Measurements from ENCODE around the gene PAX2. TPM values are rescaled to one million over a fixed set of nuclear protein-coding genes. Genes with fewer than 3 reads are reported as not detected.

The PAX2 gene
- total RNA-seq, 2 donors from 2014 or later, result 0.93 to 0.99 TPM

- Histone ChIP-seq H3K36me3 (ENCODE audit: control insufficient read depth, insufficient read depth, low read length) (no peaks in the 10 kb centered on the region), H3K9ac (ENCODE audit: extremely low read depth, low read length, poor library complexity, severe bottlenecking) (no peak overlapping the region), H3K27me3 (ENCODE audit: control insufficient read depth, insufficient read depth, low read length, poor library complexity, severe bottlenecking) (peaks cover 35% of the 10 kb centered on the region), H3K9me3 (ENCODE audit: control insufficient read depth, low read length) (no peaks in the 10 kb centered on the region), H3K4me3 (ENCODE audit: low read length) (no peak overlapping the region), H3K4me1 (ENCODE audit: control insufficient read depth, insufficient read depth, low read length) (no peaks in the 10 kb centered on the region), H3K27ac (ENCODE audit: low read depth, low read length) (no peak overlapping the region)
- Mint-ChIP-seq H3K36me3 (ENCODE audit: low read depth) (no peaks in the 10 kb centered on the region), H3K9me3 (no peaks in the 10 kb centered on the region), H3K27me3 (ENCODE audit: insufficient read depth) (peaks cover 71% of the 10 kb centered on the region), H3K27ac (no peak overlapping the region), H3K4me3 (no peak overlapping the region), H3K4me1 (peaks cover 41% of the 10 kb centered on the region)
- no peak for DNase-seq
- TF ChIP-seq CTCF (conservative IDR thresholded peaks at IDR 0.05), result no peak
- WGBS, 2 experiments (ENCODE audit: insufficient coverage in 1 of 2, insufficient read length in 1 of 2), result 81 to 89% methylated on average over 10 to 24 of the region's 24 CpGs
Observed at GRCh38 chr10:100876585-100877460, 131.4 kb downstream of the PAX2 start.

- peaks cover 34% of the 10 kb centered on the region for H3K27me3 ChIP-seq (ENCODE audit: control insufficient read depth, insufficient read depth, low read length, poor library complexity, severe bottlenecking)
- 93 to 100% methylated on average over 6 to 11 of the region's 11 CpGs for WGBS, 2 experiments (ENCODE audit: insufficient coverage in 1 of 2, insufficient read length in 1 of 2)
- Mint-ChIP-seq H3K27me3 (ENCODE audit: insufficient read depth) (peaks cover 70% of the 10 kb centered on the region), H3K4me3 (no peak overlapping the region), H3K4me1 (peaks cover 41% of the 10 kb centered on the region), H3K27ac (no peak overlapping the region), H3K9me3 (no peaks in the 10 kb centered on the region), H3K36me3 (ENCODE audit: low read depth) (no peaks in the 10 kb centered on the region)
- H3K9me3 ChIP-seq (ENCODE audit: control insufficient read depth, low read length), result no peaks in the 10 kb centered on the region
- no peaks in the 10 kb centered on the region for H3K4me1 ChIP-seq (ENCODE audit: control insufficient read depth, insufficient read depth, low read length)
- no peaks in the 10 kb centered on the region for H3K36me3 ChIP-seq (ENCODE audit: control insufficient read depth, insufficient read depth, low read length)
- TF ChIP-seq CTCF (conservative IDR thresholded peaks at IDR 0.05), result no peak
- no peak overlapping the region for H3K27ac ChIP-seq (ENCODE audit: low read depth, low read length)
- DNase-seq, result no peak
- no peak overlapping the region for H3K4me3 ChIP-seq (ENCODE audit: low read length)
- no peak overlapping the region for H3K9ac ChIP-seq (ENCODE audit: extremely low read depth, low read length, poor library complexity, severe bottlenecking)
Observed at GRCh38 chr10:100877461-100877850, 132.1 kb downstream of the PAX2 start.

GRCh38 chr10:100878291-100878910 is 133.0 kb downstream of the PAX2 start:
- Mint-ChIP-seq H3K36me3 (ENCODE audit: low read depth) (no peaks in the 10 kb centered on the region), H3K27me3 (ENCODE audit: insufficient read depth) (peaks cover 68% of the 10 kb centered on the region), H3K9me3 (no peaks in the 10 kb centered on the region), H3K27ac (peak overlapping the region; percentile 61), H3K4me1 (peaks cover 39% of the 10 kb centered on the region), H3K4me3 (no peak overlapping the region)
- Histone ChIP-seq H3K36me3 (ENCODE audit: control insufficient read depth, insufficient read depth, low read length) (no peaks in the 10 kb centered on the region), H3K9ac (ENCODE audit: extremely low read depth, low read length, poor library complexity, severe bottlenecking) (no peak overlapping the region), H3K4me1 (ENCODE audit: control insufficient read depth, insufficient read depth, low read length) (no peaks in the 10 kb centered on the region), H3K27ac (ENCODE audit: low read depth, low read length) (no peak overlapping the region), H3K4me3 (ENCODE audit: low read length) (no peak overlapping the region), H3K9me3 (ENCODE audit: control insufficient read depth, low read length) (no peaks in the 10 kb centered on the region), H3K27me3 (ENCODE audit: control insufficient read depth, insufficient read depth, low read length, poor library complexity, severe bottlenecking) (peaks cover 34% of the 10 kb centered on the region)
- DNase-seq, result peak; percentile 90
- WGBS, 2 experiments (ENCODE audit: insufficient coverage in 1 of 2, insufficient read length in 1 of 2), result 8 to 15% methylated on average over 5 of the region's 5 CpGs
- peak; percentile 91 for TF ChIP-seq CTCF (conservative IDR thresholded peaks at IDR 0.05)

Other genes with a start within 250 kb of the PAX2 start
- 10 to 100 TPM in 1 of 2 donors, 1 to 10 TPM in 1; 9.0 to 13.6 TPM for gene SEC31B, start 225.7 kb upstream of the PAX2 start, total RNA-seq
- 100 to 1,000 TPM; 162 to 192 TPM for gene NDUFB8, start 215.7 kb upstream of the PAX2 start, total RNA-seq
- gene HIF1AN, start 209.6 kb upstream of the PAX2 start, total RNA-seq, result 10 to 100 TPM; 51.8 to 58.8 TPM
- gene SLF2, start 167.4 kb downstream of the PAX2 start, total RNA-seq, result 10 to 100 TPM; 31.5 to 38.9 TPM
- gene SEMA4G, start 223.9 kb downstream of the PAX2 start, total RNA-seq, result 10 to 100 TPM; 20.1 to 36.6 TPM
- 10 to 100 TPM; 68.9 to 72.8 TPM for gene MRPL43, start 241.9 kb downstream of the PAX2 start, total RNA-seq
- 10 to 100 TPM; 11.2 to 15.1 TPM for gene TWNK, start 242.0 kb downstream of the PAX2 start, total RNA-seq

Measured in endodermal cell (in vitro differentiated cells).